Fibroblast of peridontal ligament (primary cell): ENCODE data around the gene PCDH12.

Experiments used
- DNase-seq: peaks from one replicate; pipeline ENCODE4 v3.0.0-alpha.2; 2010; ENCODE audit errors: extremely low read depth

The PCDH12 gene

DNA sequence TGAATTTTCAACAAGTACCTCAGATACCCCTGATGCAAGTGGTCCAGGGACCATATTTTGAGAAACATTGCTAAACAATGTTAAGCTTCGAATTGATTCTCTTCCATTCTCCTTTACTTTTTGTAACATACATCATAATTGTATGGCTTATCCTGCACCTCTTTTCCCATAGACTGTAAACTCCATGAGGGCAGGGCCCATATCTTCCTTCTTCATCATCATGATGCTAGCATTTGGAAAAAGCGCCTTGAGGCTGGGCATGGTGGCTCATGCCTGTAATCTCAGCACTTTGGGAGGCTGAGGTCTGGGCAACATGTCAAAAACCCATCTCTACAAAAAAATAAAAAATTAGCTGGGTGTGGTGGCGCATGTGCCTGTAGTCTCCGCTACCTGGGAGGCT lies 48.8 kb downstream of the PCDH12 start:
- no peak for DNase-seq

- DNase-seq: peak; percentile 46
Observed at GRCh38 chr5:141908796-141909195, 49.2 kb downstream of the PCDH12 start.

DNA sequence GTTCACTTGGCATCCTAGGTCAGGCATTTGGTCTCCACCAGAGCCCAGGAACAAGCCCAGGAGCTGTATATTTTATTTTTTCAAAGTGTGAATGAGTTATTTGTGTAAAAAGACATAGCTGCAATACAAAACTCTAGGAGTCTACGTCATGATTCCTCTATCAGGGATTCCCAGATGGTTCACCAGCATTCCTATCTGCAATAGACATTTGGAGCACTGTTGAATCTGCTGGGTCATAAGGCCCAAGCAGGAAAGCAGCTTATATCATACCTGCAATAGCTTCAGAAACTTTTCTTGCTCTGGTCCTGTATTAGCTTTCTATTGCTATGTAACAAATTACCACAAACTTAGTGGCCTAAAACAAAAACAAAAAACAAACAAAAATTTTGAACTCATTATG lies 51.0 kb downstream of the PCDH12 start:
- DNase-seq: no peak

DNA sequence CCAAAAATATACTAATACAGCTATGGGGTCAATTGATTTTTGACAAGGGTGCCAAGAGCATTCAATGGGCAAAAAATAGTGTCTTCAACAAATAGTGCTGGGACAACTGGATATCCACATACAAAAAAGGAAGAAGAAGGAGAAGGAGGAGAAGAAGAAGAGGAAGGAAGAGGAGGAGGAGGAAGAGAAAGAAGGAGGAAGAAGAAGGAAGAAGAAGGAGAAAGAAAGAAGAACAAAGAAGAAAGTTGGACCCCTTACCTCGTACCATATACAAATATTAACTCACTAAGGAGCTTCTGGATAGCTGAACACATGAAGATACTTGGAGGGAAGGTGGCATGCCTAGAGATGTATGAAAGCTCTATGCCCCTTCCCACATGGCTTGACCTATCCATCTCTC lies 51.5 kb downstream of the PCDH12 start:
- no peak for DNase-seq

GRCh38 chr5:141904551-141904950 lies 53.5 kb downstream of the PCDH12 start:
- DNase-seq: no peak

- DNase-seq: no peak
Observed at GRCh38 chr5:141903261-141903660, 54.7 kb downstream of the PCDH12 start.

DNA sequence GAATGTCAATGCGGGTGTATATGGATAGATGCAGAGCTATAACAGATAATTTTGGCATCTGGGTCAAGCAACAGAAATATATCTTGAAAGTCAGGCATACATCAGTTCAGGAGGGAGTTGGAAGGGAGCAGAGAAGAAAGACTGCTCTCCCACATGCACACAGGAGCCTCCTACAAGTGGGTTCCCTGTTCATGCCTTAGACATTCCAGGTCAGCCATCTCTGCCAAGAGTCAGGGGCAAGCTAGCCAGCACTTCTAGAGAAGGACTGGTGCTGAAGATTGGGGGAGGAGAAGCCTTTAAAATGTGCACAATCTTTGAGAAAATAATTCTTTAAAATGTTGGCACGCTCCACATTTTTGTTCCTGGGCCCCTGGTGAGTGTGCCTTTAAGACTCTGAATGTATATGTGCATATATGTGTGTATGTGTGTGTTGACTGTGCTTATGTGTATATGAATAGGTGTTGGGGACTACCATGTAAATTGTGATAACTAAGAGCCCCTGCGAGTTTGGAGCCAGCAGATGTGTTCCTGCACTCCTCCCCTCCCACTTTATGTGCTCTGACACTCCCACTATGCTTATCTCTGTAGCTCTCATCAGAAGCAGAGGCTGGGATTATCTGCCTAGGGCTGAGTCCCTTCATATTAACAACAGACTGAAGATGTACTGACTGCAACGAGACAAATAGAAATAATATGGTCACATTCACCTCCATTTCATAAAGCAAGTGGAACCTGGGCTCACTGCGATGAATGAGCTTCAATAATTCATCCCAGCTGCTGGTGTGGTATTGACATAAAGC lies 55.8 kb downstream of the PCDH12 start:
- DNase-seq: no peak

DNA sequence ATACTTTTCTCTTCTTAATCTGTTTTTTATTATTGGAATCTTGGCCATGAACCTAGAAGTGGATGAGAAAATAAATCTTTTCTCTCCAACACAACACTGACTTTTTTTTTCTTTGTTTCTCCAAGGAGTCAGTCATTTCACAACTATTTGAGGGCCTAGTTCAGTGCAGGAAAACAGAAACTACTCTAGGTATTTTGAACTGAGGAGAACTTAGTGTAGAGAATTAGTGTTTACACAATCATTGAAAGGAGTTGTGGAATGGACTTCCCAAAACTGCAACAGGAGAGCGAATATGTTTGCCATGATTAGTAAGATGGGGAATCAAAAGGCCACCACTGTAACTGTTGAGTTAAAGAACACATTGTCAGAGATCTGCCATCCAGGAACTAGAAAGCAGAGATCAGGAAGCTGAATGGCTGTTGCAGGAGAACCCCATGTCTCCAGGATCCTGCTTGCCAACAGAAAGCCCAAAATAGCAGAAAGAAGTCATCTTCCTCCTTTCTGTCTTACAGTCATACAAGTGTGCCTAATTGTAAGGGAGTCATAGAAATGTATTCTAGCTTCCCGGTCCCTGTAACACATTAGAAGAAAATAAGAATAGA lies 59.5 kb downstream of the PCDH12 start:
- no peak for DNase-seq

GRCh38 chr5:141897425-141897824 lies 60.6 kb downstream of the PCDH12 start:
- DNase-seq: no peak
